Caco-2 (cell line): ENCODE measurements around the gene SLC25A4. TPM values are rescaled to one million over a fixed set of nuclear protein-coding genes. Genes with fewer than 3 reads are reported as not detected.

Experiments used
- BruUV-seq: library from RNA; stranded (reverse); fragments of 400-500 nt; replicated peaks from 2 replicates; lab custom pipeline; 2021; lab: Mats Ljungman, UMichigan
- CTCF ChIA-PET: fragments of 300-600 bp; sonication (Branson Sonifier 250); formaldehyde crosslinking; loops from one replicate; lab custom pipeline; 2022; ENCODE audit warnings: antibody characterized with exemption; lab: Charles Lee
- POLR2A ChIA-PET: fragments of 300-600 bp; sonication (Branson Sonifier 250); formaldehyde crosslinking; loops from one replicate; lab custom pipeline; 2022; ENCODE audit warnings: antibody characterized with exemption; lab: Charles Lee
- DNase-seq, 2 experiments: peaks; one replicate each; pipeline versions ENCODE4 v3.0.0 to v3.0.0-alpha.2; 2020 to 2022
- H3K27me3 ChIP-seq: replicated peaks from 2 replicates; pipeline ENCODE4 v1.6.0; 2011; ENCODE audit warnings: low read length; ENCODE audit not compliant: control insufficient read depth, insufficient read depth
- H3K36me3 ChIP-seq: 2 replicates; pipeline ENCODE4 v1.5.1; 2011; ENCODE audit warnings: low read length; ENCODE audit not compliant: control insufficient read depth, insufficient read depth
- H3K4me1 ChIP-seq: fragments of 250-450 bp; sonication (Bioruptor Pico); 2 replicates; pipeline ENCODE4 v1.5.1; 2020; ENCODE audit warnings: mild to moderate bottlenecking
- H3K4me3 ChIP-seq: 2 replicates; pipeline ENCODE4 v1.5.1; 2011; ENCODE audit warnings: low read depth, mild to moderate bottlenecking, control low read depth, low read length
- H3K9me3 ChIP-seq: fragments of 250-450 bp; sonication (Bioruptor Pico); 2 replicates; pipeline ENCODE4 v1.5.1; 2020; ENCODE audit warnings: mild to moderate bottlenecking, moderate library complexity
- H3K27ac Mint-ChIP-seq: one replicate; pipeline ENCODE4 v1.8.0; 2022; ENCODE audit warnings: mixed read lengths; ENCODE audit not compliant: unreplicated experiment
- H3K27me3 Mint-ChIP-seq: one replicate; pipeline ENCODE4 v1.8.0; 2022; ENCODE audit warnings: mixed read lengths; ENCODE audit not compliant: insufficient read depth, unreplicated experiment
- H3K36me3 Mint-ChIP-seq: one replicate; pipeline ENCODE4 v1.8.0; 2022; ENCODE audit warnings: mild to moderate bottlenecking, mixed read lengths; ENCODE audit not compliant: insufficient read depth, unreplicated experiment
- H3K4me1 Mint-ChIP-seq: one replicate; pipeline ENCODE4 v1.8.0; 2022; ENCODE audit warnings: low read depth, mixed read lengths; ENCODE audit not compliant: unreplicated experiment
- H3K4me3 Mint-ChIP-seq: one replicate; pipeline ENCODE4 v1.8.0; 2022; ENCODE audit warnings: mild to moderate bottlenecking, moderate library complexity, mixed read lengths; ENCODE audit not compliant: unreplicated experiment
- H3K9me3 Mint-ChIP-seq: one replicate; pipeline ENCODE4 v1.8.0; 2022; ENCODE audit warnings: mixed read lengths; ENCODE audit not compliant: unreplicated experiment
- CTCF ChIP-seq, 2 experiments: fragments of 200-600 bp in 1 of 2; IDR thresholded peaks; 1 replicate in 1 of 2; 2 replicates in 1 of 2; pipeline versions ENCODE4 v1.5.1 to v1.8.0; 2011 to 2022; ENCODE audit warnings: antibody characterized with exemption in 1 of 2, control low read depth in 1 of 2, inconsistent platforms in 1 of 2, low read depth in 1 of 2, low read length in 1 of 2, mild to moderate bottlenecking in 1 of 2, moderate library complexity in 1 of 2; ENCODE audit not compliant: insufficient read depth in 1 of 2, severe bottlenecking in 1 of 2, unreplicated experiment in 1 of 2
- intact Hi-C: fragments of 100-400 bp; cut with micrococcal nuclease; formaldehyde crosslinking; loops from one replicate; pipeline ENCODE4 v1.10.0; 2022; ENCODE audit not compliant: unreplicated experiment
- total RNA-seq: library from RNA; stranded (reverse); gene quantifications from 2 replicates; pipeline ENCODE4 v1.2.3, GENCODE V29; 2022

SLC25A4 gene
- total RNA-seq, 1 experiment from 2014 or later, result 24.1 TPM

- no peak for TF ChIP-seq CTCF (IDR thresholded peaks at IDR 0.05; ENCODE audit: insufficient read depth in 1 of 2, low read depth in 1 of 2, low read length in 1 of 2, severe bottlenecking in 1 of 2, unreplicated experiment in 1 of 2)
- ChIA-PET POLR2A (no interaction called here), CTCF (no interaction called here)
These were observed 44.6 kb upstream of the SLC25A4 start for GRCh38 chr4:185098474-185098873.

GRCh38 chr4:185099024-185099682, 43.9 kb upstream of the SLC25A4 start:
- no TSS peak for BruUV-seq
- H3K4me1 Mint-ChIP-seq, result no peaks in the 10 kb centered on the region
- CTCF ChIA-PET, result no interaction called here

More at GRCh38 chr4:185098474-185098873, 44.6 kb upstream of the SLC25A4 start:
- no peak for DNase-seq
- Histone ChIP-seq H3K36me3 (no peaks in the 10 kb centered on the region), H3K9me3 (no peaks in the 10 kb centered on the region), H3K4me1 (no peaks in the 10 kb centered on the region), H3K27me3 (no peaks in the 10 kb centered on the region), H3K4me3 (no peak overlapping the region)
- no peaks in the 10 kb centered on the region for H3K4me1 Mint-ChIP-seq
- H3K4me3 Mint-ChIP-seq, result no peak overlapping the region
- H3K36me3 Mint-ChIP-seq, result no peaks in the 10 kb centered on the region
- intact Hi-C loops, result loop anchor here (5.0 kb wide), 1 partner anchor 351 kb away; no protein-coding TSS in a partner anchor
- no TSS peak for BruUV-seq
- no peaks in the 10 kb centered on the region for H3K9me3 Mint-ChIP-seq
- H3K27ac Mint-ChIP-seq, result no peak overlapping the region
- peaks cover 12% of the 10 kb centered on the region for H3K27me3 Mint-ChIP-seq

GRCh38 chr4:185099940-185100339, 43.1 kb upstream of the SLC25A4 start:
- H3K4me1 ChIP-seq, result no peaks in the 10 kb centered on the region
- Mint-ChIP-seq H3K27me3 (peaks cover 17% of the 10 kb centered on the region), H3K27ac (no peak overlapping the region), H3K36me3 (no peaks in the 10 kb centered on the region), H3K4me3 (no peak overlapping the region), H3K4me1 (no peaks in the 10 kb centered on the region), H3K9me3 (no peaks in the 10 kb centered on the region)
- no peaks in the 10 kb centered on the region for H3K36me3 ChIP-seq
- H3K9me3 ChIP-seq, result no peaks in the 10 kb centered on the region
- no peaks in the 10 kb centered on the region for H3K27me3 ChIP-seq
- TF ChIP-seq CTCF (IDR thresholded peaks at IDR 0.05; ENCODE audit: insufficient read depth in 1 of 2, low read depth in 1 of 2, low read length in 1 of 2, severe bottlenecking in 1 of 2, unreplicated experiment in 1 of 2), result no peak
- DNase-seq, result no peak
- ChIA-PET CTCF (no interaction called here), POLR2A (no interaction called here)
- BruUV-seq, result no TSS peak
- intact Hi-C loops, result loop anchor here (5.0 kb wide), 1 partner anchor 353 kb away; no protein-coding TSS in a partner anchor
- H3K4me3 ChIP-seq, result no peak overlapping the region

More at GRCh38 chr4:185099024-185099682, 43.9 kb upstream of the SLC25A4 start:
- Mint-ChIP-seq H3K36me3 (no peaks in the 10 kb centered on the region), H3K4me3 (no peak overlapping the region), H3K27me3 (peaks cover 17% of the 10 kb centered on the region), H3K9me3 (no peaks in the 10 kb centered on the region), H3K27ac (no peak overlapping the region)
- POLR2A ChIA-PET, result no interaction called here
- intact Hi-C loops, result loop anchor here (5.0 kb wide), 1 partner anchor 352 kb away; no protein-coding TSS in a partner anchor
- no peak for DNase-seq
- H3K27me3 ChIP-seq, result no peaks in the 10 kb centered on the region
- no peaks in the 10 kb centered on the region for H3K36me3 ChIP-seq
- no peak overlapping the region for H3K4me3 ChIP-seq
- TF ChIP-seq CTCF (IDR thresholded peaks at IDR 0.05; ENCODE audit: insufficient read depth in 1 of 2, low read depth in 1 of 2, low read length in 1 of 2, severe bottlenecking in 1 of 2, unreplicated experiment in 1 of 2), result no peak
- no peaks in the 10 kb centered on the region for H3K4me1 ChIP-seq
- H3K9me3 ChIP-seq, result no peaks in the 10 kb centered on the region
